GM23338 (cell line): Measurements from ENCODE around the gene CATSPER3. TPM values are rescaled to one million over a fixed set of nuclear protein-coding genes. Genes with fewer than 3 reads are reported as not detected.

Source experiments
- ATAC-seq: fragments of 200-7000 bp; cut with Tn5 transposase; 3 replicates; pipeline ENCODE4 v1.9.1; 2020
- DNase-seq: peaks from one replicate; pipeline ENCODE4 v3.0.0-alpha.2; 2015; ENCODE audit warnings: low spot score
- H2AFZ ChIP-seq: fragments of 200-600 bp; sonication (generic); 2 replicates; pipeline ENCODE4 v1.8.0; 2016; ENCODE audit warnings: antibody characterized with exemption, mild to moderate bottlenecking, moderate library complexity
- H3F3A ChIP-seq: fragments of 200-600 bp; sonication (generic); replicated peaks from 2 replicates; pipeline ENCODE4 v1.8.0; 2017; ENCODE audit warnings: antibody characterized with exemption, mixed run types, low read depth
- H3K27ac ChIP-seq: fragments of 200-600 bp; sonication (generic); 2 replicates; pipeline ENCODE4 v1.6.1; 2016; ENCODE audit warnings: low read depth
- H3K27me3 ChIP-seq: fragments of 200-600 bp; sonication (generic); 2 replicates; pipeline ENCODE4 v1.8.0; 2016; ENCODE audit warnings: mild to moderate bottlenecking, mixed run types, moderate library complexity; ENCODE audit not compliant: insufficient read depth
- H3K36me3 ChIP-seq: fragments of 200-600 bp; sonication (generic); 2 replicates; pipeline ENCODE4 v1.8.0; 2016; ENCODE audit warnings: mild to moderate bottlenecking; ENCODE audit not compliant: insufficient read depth
- H3K4me1 ChIP-seq: fragments of 200-600 bp; sonication (generic); 2 replicates; pipeline ENCODE4 v1.8.0; 2016; ENCODE audit warnings: mild to moderate bottlenecking, moderate library complexity; ENCODE audit not compliant: insufficient read depth
- H3K4me2 ChIP-seq: fragments of 200-600 bp; sonication (generic); 2 replicates; pipeline ENCODE4 v1.7.1; 2017; ENCODE audit warnings: mixed run types
- H3K4me3 ChIP-seq: fragments of 200-600 bp; sonication (generic); 2 replicates; pipeline ENCODE4 v1.6.1; 2016; ENCODE audit warnings: mixed run types
- H3K79me2 ChIP-seq: fragments of 200-600 bp; sonication (generic); replicated peaks from 2 replicates; pipeline ENCODE4 v1.8.0; 2017; ENCODE audit warnings: mild to moderate bottlenecking; ENCODE audit not compliant: insufficient read depth
- H3K9me2 ChIP-seq: fragments of 200-600 bp; sonication (generic); 2 replicates; pipeline ENCODE4 v1.8.0; 2017; ENCODE audit not compliant: insufficient read depth
- H4K20me1 ChIP-seq: fragments of 200-600 bp; sonication (generic); replicated peaks from 2 replicates; pipeline ENCODE4 v1.8.0; 2017; ENCODE audit warnings: mild to moderate bottlenecking; ENCODE audit not compliant: insufficient read depth
- H3K27ac Mint-ChIP-seq: 2 replicates; pipeline ENCODE4 v1.8.0; 2020; ENCODE audit warnings: inconsistent platforms, mild to moderate bottlenecking, moderate library complexity, mixed read lengths
- H3K27me3 Mint-ChIP-seq: 3 replicates; pipeline ENCODE4 v1.8.0; 2022; ENCODE audit warnings: low read depth, mild to moderate bottlenecking, moderate library complexity, mixed read lengths, inconsistent platforms; ENCODE audit not compliant: insufficient read depth, poor library complexity
- H3K36me3 Mint-ChIP-seq: 3 replicates; pipeline ENCODE4 v1.8.0; 2021; ENCODE audit warnings: low read depth, mild to moderate bottlenecking, inconsistent platforms, moderate library complexity, mixed read lengths
- H3K4me1 Mint-ChIP-seq: 3 replicates; pipeline ENCODE4 v1.8.0; 2020; ENCODE audit warnings: mild to moderate bottlenecking, inconsistent platforms, mixed read lengths
- H3K4me3 Mint-ChIP-seq: 3 replicates; pipeline ENCODE4 v1.8.0; 2021; ENCODE audit warnings: moderate library complexity, mild to moderate bottlenecking, inconsistent platforms, mixed read lengths
- H3K9me3 Mint-ChIP-seq: 3 replicates; pipeline ENCODE4 v1.8.0; 2020; ENCODE audit warnings: moderate library complexity, mild to moderate bottlenecking, inconsistent platforms, mixed read lengths
- CREB1 ChIP-seq: fragments of 250-450 bp; sonication (Bioruptor Pico); IDR thresholded peaks from 2 replicates; pipeline ENCODE4 v1.5.0; 2020; ENCODE audit warnings: low read depth, mild to moderate bottlenecking, moderate library complexity
- EZH2 ChIP-seq: fragments of 200-600 bp; sonication (generic); IDR thresholded peaks from one replicate; pipeline ENCODE4 v1.8.0; 2017; ENCODE audit warnings: antibody characterized with exemption, mild to moderate bottlenecking, low read depth; ENCODE audit not compliant: unreplicated experiment
- EZH2phosphoT487 ChIP-seq: fragments of 200-600 bp; sonication (generic); IDR thresholded peaks from one replicate; pipeline ENCODE4 v1.8.1; 2018; ENCODE audit warnings: antibody characterized with exemption; ENCODE audit not compliant: unreplicated experiment
- JUNB ChIP-seq: IDR thresholded peaks from one replicate; pipeline ENCODE4 v1.6.1; 2016; ENCODE audit warnings: antibody characterized with exemption; ENCODE audit not compliant: unreplicated experiment
- STAT1 ChIP-seq: IDR thresholded peaks from one replicate; pipeline ENCODE4 v1.6.1; 2016; ENCODE audit warnings: antibody characterized with exemption; ENCODE audit not compliant: unreplicated experiment
- ZNF331 ChIP-seq: fragments of 250-450 bp; sonication (Bioruptor Pico); IDR thresholded peaks from 2 replicates; pipeline ENCODE4 v1.5.0; 2020; ENCODE audit warnings: low read depth, mild to moderate bottlenecking, moderate library complexity
- ZNF462 ChIP-seq: fragments of 250-450 bp; sonication (Bioruptor Pico); IDR thresholded peaks from 2 replicates; pipeline ENCODE4 v1.5.0; 2020; ENCODE audit warnings: mild to moderate bottlenecking, moderate library complexity
- polyA plus RNA-seq: library from polyadenylated mRNA; unstranded; fragments of >200 nt; fragmentation: Nextera tagmentation; extraction: Ambion mirVana; gene quantifications from 2 replicates; pipeline ENCODE4 v1.2.1, GENCODE V29; 2016
- total RNA-seq: library from RNA; depleted of rRNA; stranded (reverse); fragments of >200 nt; shearing (Covaris generic); gene quantifications from 2 replicates; pipeline ENCODE4 v1.2.3, GENCODE V29; 2014
- TF ChIP-seq, protein P1 (sequence below): IDR thresholded peaks from one replicate; pipeline ENCODE4 v1.6.1; 2018; ENCODE audit warnings: antibody characterized with exemption; ENCODE audit not compliant: unreplicated experiment

The CATSPER3 gene
- total and polyA plus RNA-seq, 2 experiments from 2014 or later = 0.19 TPM; not detected in 1

GRCh38 chr5:135034236-135034962 lies 66.7 kb downstream of the CATSPER3 start:
- peak overlapping the region; percentile 74 for H3K4me3 Mint-ChIP-seq
- Histone ChIP-seq H3K9me2 (no peaks in the 10 kb centered on the region), H3K4me3 (peak overlapping the region; percentile 62), H2AFZ (0 out of 2 replicates have a peak overlapping the region, but pooled peaks have one; percentile 69), H3K36me3 (no peaks in the 10 kb centered on the region), H3K27me3 (peaks cover 99% of the 10 kb centered on the region), H3K27ac (no peak overlapping the region), H3K4me1 (peaks cover 32% of the 10 kb centered on the region; the same call in 1 of the 2 replicates), H3F3A (peaks cover 12% of the 10 kb centered on the region), H4K20me1 (peaks cover 24% of the 10 kb centered on the region), H3K79me2 (no peaks in the 10 kb centered on the region), H3K4me2 (peak overlapping the region; percentile 88)
- no peak overlapping the region for H3K27ac Mint-ChIP-seq
- DNase-seq (peak; percentile 71), ATAC-seq (peak; percentile 7)
- TF ChIP-seq EZH2 = peak; percentile 93
- peak; percentile 54 for TF ChIP-seq EZH2phosphoT487
- TF ChIP-seq ZNF462 = no peak
- no peak for TF ChIP-seq STAT1
- TF ChIP-seq, protein P1, sequence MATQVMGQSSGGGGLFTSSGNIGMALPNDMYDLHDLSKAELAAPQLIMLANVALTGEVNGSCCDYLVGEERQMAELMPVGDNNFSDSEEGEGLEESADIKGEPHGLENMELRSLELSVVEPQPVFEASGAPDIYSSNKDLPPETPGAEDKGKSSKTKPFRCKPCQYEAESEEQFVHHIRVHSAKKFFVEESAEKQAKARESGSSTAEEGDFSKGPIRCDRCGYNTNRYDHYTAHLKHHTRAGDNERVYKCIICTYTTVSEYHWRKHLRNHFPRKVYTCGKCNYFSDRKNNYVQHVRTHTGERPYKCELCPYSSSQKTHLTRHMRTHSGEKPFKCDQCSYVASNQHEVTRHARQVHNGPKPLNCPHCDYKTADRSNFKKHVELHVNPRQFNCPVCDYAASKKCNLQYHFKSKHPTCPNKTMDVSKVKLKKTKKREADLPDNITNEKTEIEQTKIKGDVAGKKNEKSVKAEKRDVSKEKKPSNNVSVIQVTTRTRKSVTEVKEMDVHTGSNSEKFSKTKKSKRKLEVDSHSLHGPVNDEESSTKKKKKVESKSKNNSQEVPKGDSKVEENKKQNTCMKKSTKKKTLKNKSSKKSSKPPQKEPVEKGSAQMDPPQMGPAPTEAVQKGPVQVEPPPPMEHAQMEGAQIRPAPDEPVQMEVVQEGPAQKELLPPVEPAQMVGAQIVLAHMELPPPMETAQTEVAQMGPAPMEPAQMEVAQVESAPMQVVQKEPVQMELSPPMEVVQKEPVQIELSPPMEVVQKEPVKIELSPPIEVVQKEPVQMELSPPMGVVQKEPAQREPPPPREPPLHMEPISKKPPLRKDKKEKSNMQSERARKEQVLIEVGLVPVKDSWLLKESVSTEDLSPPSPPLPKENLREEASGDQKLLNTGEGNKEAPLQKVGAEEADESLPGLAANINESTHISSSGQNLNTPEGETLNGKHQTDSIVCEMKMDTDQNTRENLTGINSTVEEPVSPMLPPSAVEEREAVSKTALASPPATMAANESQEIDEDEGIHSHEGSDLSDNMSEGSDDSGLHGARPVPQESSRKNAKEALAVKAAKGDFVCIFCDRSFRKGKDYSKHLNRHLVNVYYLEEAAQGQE = no peak
- no peak for TF ChIP-seq ZNF331 (CRISPR knock-in tag)
- TF ChIP-seq JUNB = no peak
- TF ChIP-seq CREB1 (CRISPR knock-in tag) = no peak
- peaks cover 2% of the 10 kb centered on the region; the same call in 1 of the 3 replicates for H3K36me3 Mint-ChIP-seq
- peaks cover 8% of the 10 kb centered on the region; the same call in 2 of the 3 replicates for H3K9me3 Mint-ChIP-seq
- peaks cover 92% of the 10 kb centered on the region for H3K27me3 Mint-ChIP-seq
- H3K4me1 Mint-ChIP-seq = peaks cover 33% of the 10 kb centered on the region
